Gastrocnemius medialis (tissue), 4 donors: ENCODE results near the gene NPTN.
"Not testable (repeated sequence)": the region's sequence is repeated elsewhere in the genome, so short reads cannot be mapped to it uniquely, and the experiment has no call there.

Experiments used
- POLR2A ChIP-seq, 2 donors: fragments of 450-650 bp; IDR thresholded peaks; one replicate each; pipeline ENCODE4 v1.6.1; 2017; ENCODE audit warnings: antibody characterized with exemption in 2 of 2, mild to moderate bottlenecking in 2 of 2, moderate library complexity in 2 of 2
- TF ChIP-seq, protein P1 (sequence below), 5 experiments: fragments of 450-650 bp in 3 of 5; fragments of 200-600 bp in 2 of 5; sonication (generic) in 2 of 5; IDR thresholded peaks in 4 of 5; conservative IDR thresholded peaks in 1 of 5; 1 replicate in 4 of 5; 2 replicates in 1 of 5; pipeline ENCODE4 v1.5.1; 2016 to 2019; ENCODE audit warnings: antibody characterized with exemption in 5 of 5, mild to moderate bottlenecking in 3 of 5, moderate library complexity in 3 of 5

GRCh38 chr15:73548925-73549324 lies 84.3 kb downstream of the NPTN start:
- TF ChIP-seq, protein P1, sequence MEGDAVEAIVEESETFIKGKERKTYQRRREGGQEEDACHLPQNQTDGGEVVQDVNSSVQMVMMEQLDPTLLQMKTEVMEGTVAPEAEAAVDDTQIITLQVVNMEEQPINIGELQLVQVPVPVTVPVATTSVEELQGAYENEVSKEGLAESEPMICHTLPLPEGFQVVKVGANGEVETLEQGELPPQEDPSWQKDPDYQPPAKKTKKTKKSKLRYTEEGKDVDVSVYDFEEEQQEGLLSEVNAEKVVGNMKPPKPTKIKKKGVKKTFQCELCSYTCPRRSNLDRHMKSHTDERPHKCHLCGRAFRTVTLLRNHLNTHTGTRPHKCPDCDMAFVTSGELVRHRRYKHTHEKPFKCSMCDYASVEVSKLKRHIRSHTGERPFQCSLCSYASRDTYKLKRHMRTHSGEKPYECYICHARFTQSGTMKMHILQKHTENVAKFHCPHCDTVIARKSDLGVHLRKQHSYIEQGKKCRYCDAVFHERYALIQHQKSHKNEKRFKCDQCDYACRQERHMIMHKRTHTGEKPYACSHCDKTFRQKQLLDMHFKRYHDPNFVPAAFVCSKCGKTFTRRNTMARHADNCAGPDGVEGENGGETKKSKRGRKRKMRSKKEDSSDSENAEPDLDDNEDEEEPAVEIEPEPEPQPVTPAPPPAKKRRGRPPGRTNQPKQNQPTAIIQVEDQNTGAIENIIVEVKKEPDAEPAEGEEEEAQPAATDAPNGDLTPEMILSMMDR (IDR thresholded peaks at IDR 0.05 in 4 of 5, conservative IDR thresholded peaks at IDR 0.05 in 1 of 5) = not testable (repeated sequence)
- TF ChIP-seq POLR2A (IDR thresholded peaks at IDR 0.05) = not testable (repeated sequence)
